Adipocyte (in vitro differentiated cells): Measurements from ENCODE around the gene CCNA2.

Source experiments
- DNase-seq: peaks from one replicate; pipeline ENCODE4 v3.0.0-alpha.2; 2015; ENCODE audit warnings: low read depth
- H3K27me3 ChIP-seq: replicated peaks from 2 replicates; pipeline ENCODE4 v1.7.0; 2013; ENCODE audit warnings: mild to moderate bottlenecking, low read length, moderate library complexity; ENCODE audit not compliant: control insufficient read depth, insufficient read depth
- H3K36me3 ChIP-seq: 2 replicates; pipeline ENCODE4 v1.7.0; 2013; ENCODE audit warnings: low read length, mild to moderate bottlenecking, moderate library complexity; ENCODE audit not compliant: control insufficient read depth, insufficient read depth, severe bottlenecking
- H3K4me1 ChIP-seq: 2 replicates; pipeline ENCODE4 v1.7.0; 2013; ENCODE audit warnings: mild to moderate bottlenecking, low read length, moderate library complexity; ENCODE audit not compliant: control insufficient read depth, insufficient read depth
- H3K4me3 ChIP-seq: 2 replicates; pipeline ENCODE4 v1.7.0; 2013; ENCODE audit warnings: mild to moderate bottlenecking, low read length, moderate library complexity
- H3K9ac ChIP-seq: 2 replicates; pipeline ENCODE4 v1.7.0; 2013; ENCODE audit warnings: mild to moderate bottlenecking, low read length, moderate library complexity
- H3K9me3 ChIP-seq: 2 replicates; pipeline ENCODE4 v1.7.0; 2013; ENCODE audit warnings: mild to moderate bottlenecking, low read length, moderate library complexity; ENCODE audit not compliant: control insufficient read depth

The CCNA2 gene

GRCh38 chr4:121823505-121824170, at the start of gene CCNA2:
TSS of gene CCNA2 (minus strand) at chr4:121823883. CDS start at chr4:121823628, 255 bp downstream.
- Histone ChIP-seq H3K4me3 (peak within 1 kb of the TSS; percentile 84), H3K4me1 (peaks cover 35% of the 10 kb centered on the region), H3K9me3 (no peaks in the 10 kb centered on the region), H3K27me3 (no peaks in the 10 kb centered on the region), H3K9ac (peak within 1 kb of the TSS; percentile 91), H3K36me3 (peaks cover 6% of the 10 kb centered on the region)
- DNase-seq, result peak; percentile 98

- Histone ChIP-seq H3K4me3 (peak within 1 kb of the TSS; percentile 99), H3K9ac (peak within 1 kb of the TSS; percentile 94), H3K27me3 (no peaks in the 10 kb centered on the region), H3K4me1 (peaks cover 5% of the 10 kb centered on the region), H3K36me3 (peaks cover 12% of the 10 kb centered on the region), H3K9me3 (no peaks in the 10 kb centered on the region)
- DNase-seq, result peak; percentile 99
Observed at GRCh38 chr4:121869841-121870822, 46.4 kb upstream of the CCNA2 start, which contains the start of gene BBS7. TSS of gene BBS7 (minus strand) at chr4:121870474. CDS start at chr4:121870313, 161 bp downstream.

- Histone ChIP-seq H3K36me3 (peaks cover 42% of the 10 kb centered on the region), H3K9ac (no peak overlapping the region), H3K4me3 (no peak overlapping the region), H3K9me3 (no peaks in the 10 kb centered on the region), H3K27me3 (no peaks in the 10 kb centered on the region), H3K4me1 (no peaks in the 10 kb centered on the region)
- no peak for DNase-seq
Observed at GRCh38 chr4:121863799-121864198, 40.1 kb upstream of the CCNA2 start.

GRCh38 chr4:121861426-121861825, 37.7 kb upstream of the CCNA2 start:
- Histone ChIP-seq H3K4me3 (no peak overlapping the region), H3K4me1 (no peaks in the 10 kb centered on the region), H3K9ac (no peak overlapping the region), H3K27me3 (no peaks in the 10 kb centered on the region), H3K36me3 (peaks cover 46% of the 10 kb centered on the region), H3K9me3 (no peaks in the 10 kb centered on the region)
- DNase-seq, result no peak

- Histone ChIP-seq H3K9me3 (no peaks in the 10 kb centered on the region), H3K4me3 (no peak overlapping the region), H3K36me3 (peaks cover 52% of the 10 kb centered on the region), H3K27me3 (no peaks in the 10 kb centered on the region), H3K4me1 (no peaks in the 10 kb centered on the region), H3K9ac (no peak overlapping the region)
- no peak for DNase-seq
Observed at GRCh38 chr4:121860121-121860520, 36.4 kb upstream of the CCNA2 start.

GRCh38 chr4:121851354-121851753, 27.7 kb upstream of the CCNA2 start:
- Histone ChIP-seq H3K36me3 (peaks cover 40% of the 10 kb centered on the region), H3K9ac (no peak overlapping the region), H3K9me3 (no peaks in the 10 kb centered on the region), H3K4me3 (no peak overlapping the region), H3K4me1 (no peaks in the 10 kb centered on the region), H3K27me3 (no peaks in the 10 kb centered on the region)
- no peak for DNase-seq

- Histone ChIP-seq H3K9ac (no peak overlapping the region), H3K4me1 (no peaks in the 10 kb centered on the region), H3K36me3 (peaks cover 59% of the 10 kb centered on the region), H3K4me3 (no peak overlapping the region), H3K27me3 (no peaks in the 10 kb centered on the region), H3K9me3 (no peaks in the 10 kb centered on the region)
- no peak for DNase-seq
Observed at GRCh38 chr4:121846662-121847061, 23.0 kb upstream of the CCNA2 start.

- Histone ChIP-seq H3K4me3 (no peak overlapping the region), H3K27me3 (no peaks in the 10 kb centered on the region), H3K36me3 (peaks cover 54% of the 10 kb centered on the region), H3K4me1 (no peaks in the 10 kb centered on the region), H3K9ac (no peak overlapping the region), H3K9me3 (no peaks in the 10 kb centered on the region)
- DNase-seq, result peak; percentile 17
Observed at GRCh38 chr4:121842862-121843261, 19.2 kb upstream of the CCNA2 start.

GRCh38 chr4:121838136-121838535, 14.5 kb upstream of the CCNA2 start:
- peaks cover 46% of the 10 kb centered on the region for H3K36me3 ChIP-seq
- H3K27me3 ChIP-seq, result no peaks in the 10 kb centered on the region
- H3K9ac ChIP-seq, result no peak overlapping the region
- H3K9me3 ChIP-seq, result no peaks in the 10 kb centered on the region
- no peak overlapping the region for H3K4me3 ChIP-seq
- H3K4me1 ChIP-seq, result no peaks in the 10 kb centered on the region
- peak; percentile 42 for DNase-seq

GRCh38 chr4:121829511-121829910, 5.8 kb upstream of the CCNA2 start:
- DNase-seq, result no peak
- Histone ChIP-seq H3K27me3 (no peaks in the 10 kb centered on the region), H3K9me3 (no peaks in the 10 kb centered on the region), H3K4me3 (no peak overlapping the region), H3K4me1 (peaks cover 8% of the 10 kb centered on the region), H3K36me3 (peaks cover 46% of the 10 kb centered on the region), H3K9ac (no peak overlapping the region)

GRCh38 chr4:121827853-121828252, 4.2 kb upstream of the CCNA2 start:
- H3K4me3 ChIP-seq, result no peak overlapping the region
- H3K9ac ChIP-seq, result peak overlapping the region; percentile 18
- peak; percentile 38 for DNase-seq
- peaks cover 11% of the 10 kb centered on the region for H3K4me1 ChIP-seq
- H3K27me3 ChIP-seq, result no peaks in the 10 kb centered on the region
- H3K36me3 ChIP-seq, result peaks cover 37% of the 10 kb centered on the region
- no peaks in the 10 kb centered on the region for H3K9me3 ChIP-seq
